RWPE1 (cell line): ENCODE data around the gene NRSN2.

Experiments
- CTCF ChIA-PET: fragments of 350-600 bp; sonication (Branson Sonifier 250); formaldehyde crosslinking; extraction: SDS; loops from one replicate; lab custom pipeline; 2021; lab: Yijun Ruan, JAX
- POLR2A ChIA-PET: fragments of 400-600 bp; formaldehyde crosslinking; extraction: SDS; loops from one replicate; lab custom pipeline; 2020; ENCODE audit warnings: antibody characterized with exemption; ENCODE audit not compliant: low non-redundant PET; lab: Yijun Ruan, JAX
- DNase-seq: peaks from one replicate; pipeline ENCODE4 v3.0.0; 2012; ENCODE audit warnings: low spot score
- H3K27ac ChIP-seq: fragments of 450-650 bp; 2 replicates; pipeline ENCODE4 v1.5.1; 2017
- TF ChIP-seq, protein P1 (sequence below): fragments of 450-650 bp; conservative IDR thresholded peaks from 2 replicates; pipeline ENCODE4 v1.5.1; 2017; ENCODE audit warnings: low read depth, mild to moderate bottlenecking

The NRSN2 gene

GRCh38 chr20:305745-306144, 41.2 kb upstream of the NRSN2 start:
- TF ChIP-seq, protein P1, sequence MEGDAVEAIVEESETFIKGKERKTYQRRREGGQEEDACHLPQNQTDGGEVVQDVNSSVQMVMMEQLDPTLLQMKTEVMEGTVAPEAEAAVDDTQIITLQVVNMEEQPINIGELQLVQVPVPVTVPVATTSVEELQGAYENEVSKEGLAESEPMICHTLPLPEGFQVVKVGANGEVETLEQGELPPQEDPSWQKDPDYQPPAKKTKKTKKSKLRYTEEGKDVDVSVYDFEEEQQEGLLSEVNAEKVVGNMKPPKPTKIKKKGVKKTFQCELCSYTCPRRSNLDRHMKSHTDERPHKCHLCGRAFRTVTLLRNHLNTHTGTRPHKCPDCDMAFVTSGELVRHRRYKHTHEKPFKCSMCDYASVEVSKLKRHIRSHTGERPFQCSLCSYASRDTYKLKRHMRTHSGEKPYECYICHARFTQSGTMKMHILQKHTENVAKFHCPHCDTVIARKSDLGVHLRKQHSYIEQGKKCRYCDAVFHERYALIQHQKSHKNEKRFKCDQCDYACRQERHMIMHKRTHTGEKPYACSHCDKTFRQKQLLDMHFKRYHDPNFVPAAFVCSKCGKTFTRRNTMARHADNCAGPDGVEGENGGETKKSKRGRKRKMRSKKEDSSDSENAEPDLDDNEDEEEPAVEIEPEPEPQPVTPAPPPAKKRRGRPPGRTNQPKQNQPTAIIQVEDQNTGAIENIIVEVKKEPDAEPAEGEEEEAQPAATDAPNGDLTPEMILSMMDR, result no peak
- DNase-seq, result no peak
- CTCF ChIA-PET, result no interaction called here
- no peak overlapping the region for H3K27ac ChIP-seq
- POLR2A ChIA-PET, result no interaction called here

DNA sequence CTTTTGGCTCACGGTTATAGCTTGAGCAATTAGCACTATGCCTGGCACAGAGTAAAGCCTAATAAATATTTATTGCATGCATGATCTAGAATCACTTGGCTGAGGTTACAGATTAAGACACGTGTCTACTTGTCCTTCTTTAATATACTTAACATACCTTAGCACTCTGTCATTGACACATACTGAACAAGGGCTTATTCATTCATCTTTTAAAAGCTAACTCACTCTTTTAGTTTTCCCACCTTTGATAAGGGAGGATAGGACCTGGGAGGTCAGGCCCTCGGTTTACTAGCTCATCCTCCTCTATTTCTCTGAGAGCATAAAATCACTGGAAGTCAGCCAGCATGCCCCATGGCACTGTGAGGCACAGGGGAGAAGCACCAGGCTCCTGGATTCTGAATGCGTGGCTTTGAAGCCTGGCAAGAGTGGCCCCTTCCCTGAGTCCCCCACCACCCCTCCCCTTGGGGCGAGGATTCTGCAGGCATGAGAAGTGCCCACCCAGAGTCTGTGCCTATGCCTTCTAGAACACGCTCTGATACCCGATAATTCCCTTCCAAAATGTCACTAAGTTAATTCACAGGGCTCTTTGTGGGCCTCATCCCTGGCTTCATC, 38.4 kb upstream of the NRSN2 start:
- TF ChIP-seq, protein P1, result no peak
- peak; percentile 87 for DNase-seq
- ChIA-PET POLR2A (interaction anchor here (0.6 kb wide), 1 partner anchor 21 kb away, joined by 3 read pairs; no protein-coding TSS in a partner anchor), CTCF (interaction anchor here (1.0 kb wide), 1 partner anchor 9 kb away, joined by 3 read pairs; no protein-coding TSS in a partner anchor)
- peak overlapping the region; percentile 97 for H3K27ac ChIP-seq

GRCh38 chr20:309306-309840, 37.5 kb upstream of the NRSN2 start:
- TF ChIP-seq, protein P1, result no peak
- DNase-seq, result no peak
- CTCF ChIA-PET, result interaction anchor here (1.0 kb wide), 1 partner anchor 10 kb away, joined by 3 read pairs; no protein-coding TSS in a partner anchor
- POLR2A ChIA-PET, result interaction anchor here (0.6 kb wide), 1 partner anchor 20 kb away, joined by 3 read pairs; no protein-coding TSS in a partner anchor
- peak overlapping the region; percentile 97 for H3K27ac ChIP-seq

GRCh38 chr20:309841-310644, 36.9 kb upstream of the NRSN2 start:
- ChIA-PET CTCF (no interaction called here), POLR2A (no interaction called here)

DNA sequence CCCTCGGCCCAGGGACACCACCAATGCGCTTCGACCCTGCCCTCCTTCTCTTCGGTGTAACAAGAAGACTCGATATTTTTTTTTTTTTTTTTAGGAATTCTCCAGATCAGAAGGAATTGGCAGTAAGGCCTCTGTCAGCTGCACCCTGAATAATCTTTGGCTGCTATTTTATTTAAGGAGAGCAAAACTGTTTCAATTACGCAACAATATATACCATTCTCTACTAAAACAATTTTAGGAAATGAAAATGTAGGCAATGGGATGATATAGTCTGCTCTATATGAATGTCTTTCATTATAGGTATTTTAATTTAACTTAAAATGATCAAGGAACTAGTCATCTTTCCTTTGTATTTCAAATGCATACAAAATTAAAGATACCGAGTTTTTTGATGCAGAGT, 36.3 kb upstream of the NRSN2 start:
- ChIA-PET POLR2A (no interaction called here), CTCF (no interaction called here)
- TF ChIP-seq, protein P1, result no peak

More at GRCh38 chr20:309841-310644, 36.9 kb upstream of the NRSN2 start:
- H3K27ac ChIP-seq, result peak overlapping the region; percentile 97
- peak; percentile 95 for DNase-seq
- TF ChIP-seq, protein P1, result no peak

DNA sequence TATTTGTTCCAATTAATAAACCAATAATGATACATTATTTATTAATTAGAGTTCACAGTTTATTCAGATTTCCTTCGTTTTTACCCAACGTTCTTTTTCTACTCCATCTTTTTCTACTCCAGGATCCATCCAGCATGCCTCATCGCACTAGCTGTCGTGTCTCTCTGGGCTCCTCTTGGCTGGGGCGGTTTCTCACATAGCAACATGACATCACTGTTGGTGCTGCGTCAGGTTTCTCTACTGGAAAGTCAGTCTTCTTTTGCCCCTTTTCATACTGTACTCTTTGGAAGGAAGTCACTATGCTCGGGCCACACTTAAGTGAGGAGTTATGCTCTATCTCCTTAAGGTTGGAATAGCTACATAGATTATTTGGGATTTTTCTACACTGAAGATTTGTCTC, 35.3 kb upstream of the NRSN2 start:
- TF ChIP-seq, protein P1, result no peak
- ChIA-PET POLR2A (no interaction called here), CTCF (no interaction called here)
- DNase-seq, result no peak
- H3K27ac ChIP-seq, result peak overlapping the region; percentile 97

More for the DNA sequence above, 36.3 kb upstream of the NRSN2 start:
- DNase-seq, result no peak
- peak overlapping the region; percentile 97 for H3K27ac ChIP-seq
